Measurements from ENCODE around the gene SHC4. TPM values are rescaled to one million over a fixed set of nuclear protein-coding genes. Genes with fewer than 3 reads are reported as not detected.
A peak's percentile ranks its signal among the peaks of the same experiment; 100 is the strongest.

SHC4 gene
- total and polyA plus RNA-seq, 2 of the 13 experiments (the other 11 are each of a cell fraction or from before 2014, with no cell fraction given): 0.04 TPM; not detected in 1

GRCh38 chr15:48877630-48878595, 85.8 kb downstream of the SHC4 start, which contains the start of gene EID1 (continued):
- TF ChIP-seq, protein P1, sequence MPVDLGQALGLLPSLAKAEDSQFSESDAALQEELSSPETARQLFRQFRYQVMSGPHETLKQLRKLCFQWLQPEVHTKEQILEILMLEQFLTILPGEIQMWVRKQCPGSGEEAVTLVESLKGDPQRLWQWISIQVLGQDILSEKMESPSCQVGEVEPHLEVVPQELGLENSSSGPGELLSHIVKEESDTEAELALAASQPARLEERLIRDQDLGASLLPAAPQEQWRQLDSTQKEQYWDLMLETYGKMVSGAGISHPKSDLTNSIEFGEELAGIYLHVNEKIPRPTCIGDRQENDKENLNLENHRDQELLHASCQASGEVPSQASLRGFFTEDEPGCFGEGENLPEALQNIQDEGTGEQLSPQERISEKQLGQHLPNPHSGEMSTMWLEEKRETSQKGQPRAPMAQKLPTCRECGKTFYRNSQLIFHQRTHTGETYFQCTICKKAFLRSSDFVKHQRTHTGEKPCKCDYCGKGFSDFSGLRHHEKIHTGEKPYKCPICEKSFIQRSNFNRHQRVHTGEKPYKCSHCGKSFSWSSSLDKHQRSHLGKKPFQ (CRISPR knock-in tag; IDR thresholded peaks at IDR 0.05; ENCODE audit: insufficient replicate concordance): no peak
- TF ChIP-seq ZFP37 (CRISPR knock-in tag; IDR thresholded peaks at IDR 0.05; ENCODE audit: borderline replicate concordance) (no peak), PCBP2 (optimal IDR thresholded peaks at IDR 0.05; ENCODE audit: low read depth, low read length, poor library complexity, severe bottlenecking) (no peak), PCBP1 (IDR thresholded peaks at IDR 0.05; ENCODE audit: borderline replicate concordance, low read depth, low read length) (no peak), ZNF563 (CRISPR knock-in tag; IDR thresholded peaks at IDR 0.05) (no peak), NFE2L2 (IDR thresholded peaks at IDR 0.05; ENCODE audit: low read length) (no peak), TBX2 (CRISPR knock-in tag; IDR thresholded peaks at IDR 0.05; ENCODE audit: borderline replicate concordance) (no peak), ZNF766 (CRISPR knock-in tag; IDR thresholded peaks at IDR 0.05; ENCODE audit: borderline replicate concordance) (no peak), ZXDC (CRISPR knock-in tag; IDR thresholded peaks at IDR 0.05) (no peak), ZNF883 (CRISPR knock-in tag; IDR thresholded peaks at IDR 0.05; ENCODE audit: not compliant biosample characterization) (no peak), ZZZ3 (CRISPR knock-in tag; IDR thresholded peaks at IDR 0.05; ENCODE audit: borderline replicate concordance) (no peak), POGZ (CRISPR knock-in tag; IDR thresholded peaks at IDR 0.05) (peak; percentile 26; the same call in 1 of the 2 replicates), ZBTB38 (CRISPR knock-in tag; IDR thresholded peaks at IDR 0.05) (peak; percentile 37; the same call in 1 of the 2 replicates), STAG1 (CRISPR knock-in tag; IDR thresholded peaks at IDR 0.05) (no peak)
- TF ChIP-seq, protein P2, sequence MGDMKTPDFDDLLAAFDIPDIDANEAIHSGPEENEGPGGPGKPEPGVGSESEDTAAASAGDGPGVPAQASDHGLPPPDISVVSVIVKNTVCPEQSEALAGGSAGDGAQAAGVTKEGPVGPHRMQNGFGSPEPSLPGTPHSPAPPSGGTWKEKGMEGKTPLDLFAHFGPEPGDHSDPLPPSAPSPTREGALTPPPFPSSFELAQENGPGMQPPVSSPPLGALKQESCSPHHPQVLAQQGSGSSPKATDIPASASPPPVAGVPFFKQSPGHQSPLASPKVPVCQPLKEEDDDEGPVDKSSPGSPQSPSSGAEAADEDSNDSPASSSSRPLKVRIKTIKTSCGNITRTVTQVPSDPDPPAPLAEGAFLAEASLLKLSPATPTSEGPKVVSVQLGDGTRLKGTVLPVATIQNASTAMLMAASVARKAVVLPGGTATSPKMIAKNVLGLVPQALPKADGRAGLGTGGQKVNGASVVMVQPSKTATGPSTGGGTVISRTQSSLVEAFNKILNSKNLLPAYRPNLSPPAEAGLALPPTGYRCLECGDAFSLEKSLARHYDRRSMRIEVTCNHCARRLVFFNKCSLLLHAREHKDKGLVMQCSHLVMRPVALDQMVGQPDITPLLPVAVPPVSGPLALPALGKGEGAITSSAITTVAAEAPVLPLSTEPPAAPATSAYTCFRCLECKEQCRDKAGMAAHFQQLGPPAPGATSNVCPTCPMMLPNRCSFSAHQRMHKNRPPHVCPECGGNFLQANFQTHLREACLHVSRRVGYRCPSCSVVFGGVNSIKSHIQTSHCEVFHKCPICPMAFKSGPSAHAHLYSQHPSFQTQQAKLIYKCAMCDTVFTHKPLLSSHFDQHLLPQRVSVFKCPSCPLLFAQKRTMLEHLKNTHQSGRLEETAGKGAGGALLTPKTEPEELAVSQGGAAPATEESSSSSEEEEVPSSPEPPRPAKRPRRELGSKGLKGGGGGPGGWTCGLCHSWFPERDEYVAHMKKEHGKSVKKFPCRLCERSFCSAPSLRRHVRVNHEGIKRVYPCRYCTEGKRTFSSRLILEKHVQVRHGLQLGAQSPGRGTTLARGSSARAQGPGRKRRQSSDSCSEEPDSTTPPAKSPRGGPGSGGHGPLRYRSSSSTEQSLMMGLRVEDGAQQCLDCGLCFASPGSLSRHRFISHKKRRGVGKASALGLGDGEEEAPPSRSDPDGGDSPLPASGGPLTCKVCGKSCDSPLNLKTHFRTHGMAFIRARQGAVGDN (CRISPR knock-in tag; IDR thresholded peaks at IDR 0.05): peak; percentile 69
